SHP77 treated with DMSO at 0.1 percent for 48 hours (cell line): ENCODE measurements around the gene ADCY7.

Source experiments
- DNase-seq: peaks from one replicate; lab custom pipeline; 2025; lab: John Stamatoyannopoulos, UW

ADCY7 gene

GRCh38 chr16:50313596-50314478 is 47.5 kb downstream of the ADCY7 start:
- DNase-seq = no peak

GRCh38 chr16:50314665-50315064 is 48.3 kb downstream of the ADCY7 start:
- no peak for DNase-seq

GRCh38 chr16:50315346-50315997 is 49.1 kb downstream of the ADCY7 start:
- DNase-seq = no peak

- no peak for DNase-seq
These were observed 49.9 kb downstream of the ADCY7 start for GRCh38 chr16:50316102-50316847.

GRCh38 chr16:50316848-50317630 is 50.7 kb downstream of the ADCY7 start:
- no peak for DNase-seq

- no peak for DNase-seq
These were observed 52.6 kb downstream of the ADCY7 start for GRCh38 chr16:50318796-50319578.

GRCh38 chr16:50320310-50320709 is 54.0 kb downstream of the ADCY7 start:
- DNase-seq = no peak

GRCh38 chr16:50322333-50322732 is 56.0 kb downstream of the ADCY7 start:
- DNase-seq = no peak

- peak; percentile 15 for DNase-seq
These were observed 57.1 kb downstream of the ADCY7 start for GRCh38 chr16:50323335-50324011.

- DNase-seq = no peak
These were observed 58.0 kb downstream of the ADCY7 start for GRCh38 chr16:50324345-50324744.

GRCh38 chr16:50326264-50326663 is 59.9 kb downstream of the ADCY7 start:
- DNase-seq = no peak

GRCh38 chr16:50326835-50327465 is 60.6 kb downstream of the ADCY7 start:
- no peak for DNase-seq

GRCh38 chr16:50329446-50330189 is 63.3 kb downstream of the ADCY7 start:
- no peak for DNase-seq

GRCh38 chr16:50331570-50331969 is 65.2 kb downstream of the ADCY7 start:
- no peak for DNase-seq

GRCh38 chr16:50332599-50332998 is 66.2 kb downstream of the ADCY7 start:
- DNase-seq = no peak

GRCh38 chr16:50334106-50334975 is 68.0 kb downstream of the ADCY7 start:
- no peak for DNase-seq

- DNase-seq = no peak
These were observed 69.0 kb downstream of the ADCY7 start for GRCh38 chr16:50335196-50335958.

GRCh38 chr16:50336884-50337283 is 70.5 kb downstream of the ADCY7 start:
- no peak for DNase-seq
